ENCODE measurements around the gene LACTBL1.
"Not testable (repeated sequence)": the region's sequence is repeated elsewhere in the genome, so short reads cannot be mapped to it uniquely, and the experiment has no call there.

The LACTBL1 gene

GRCh38 chr1:22952694-22953056 is 20.0 kb downstream of the LACTBL1 start:
- TF ChIP-seq, protein P1, sequence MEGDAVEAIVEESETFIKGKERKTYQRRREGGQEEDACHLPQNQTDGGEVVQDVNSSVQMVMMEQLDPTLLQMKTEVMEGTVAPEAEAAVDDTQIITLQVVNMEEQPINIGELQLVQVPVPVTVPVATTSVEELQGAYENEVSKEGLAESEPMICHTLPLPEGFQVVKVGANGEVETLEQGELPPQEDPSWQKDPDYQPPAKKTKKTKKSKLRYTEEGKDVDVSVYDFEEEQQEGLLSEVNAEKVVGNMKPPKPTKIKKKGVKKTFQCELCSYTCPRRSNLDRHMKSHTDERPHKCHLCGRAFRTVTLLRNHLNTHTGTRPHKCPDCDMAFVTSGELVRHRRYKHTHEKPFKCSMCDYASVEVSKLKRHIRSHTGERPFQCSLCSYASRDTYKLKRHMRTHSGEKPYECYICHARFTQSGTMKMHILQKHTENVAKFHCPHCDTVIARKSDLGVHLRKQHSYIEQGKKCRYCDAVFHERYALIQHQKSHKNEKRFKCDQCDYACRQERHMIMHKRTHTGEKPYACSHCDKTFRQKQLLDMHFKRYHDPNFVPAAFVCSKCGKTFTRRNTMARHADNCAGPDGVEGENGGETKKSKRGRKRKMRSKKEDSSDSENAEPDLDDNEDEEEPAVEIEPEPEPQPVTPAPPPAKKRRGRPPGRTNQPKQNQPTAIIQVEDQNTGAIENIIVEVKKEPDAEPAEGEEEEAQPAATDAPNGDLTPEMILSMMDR (conservative IDR thresholded peaks at IDR 0.05; ENCODE audit: low read depth, low read length), result no peak
- DNase-seq (ENCODE audit: low read depth), result no peak
- H3K4me3 ChIP-seq (ENCODE audit: low read depth, low read length), result no peak overlapping the region

- H3K4me3 ChIP-seq (ENCODE audit: low read depth, low read length), result no peak overlapping the region
- DNase-seq (ENCODE audit: low read depth), result no peak
- TF ChIP-seq, protein P1 (conservative IDR thresholded peaks at IDR 0.05; ENCODE audit: low read depth, low read length), result no peak
Measured at GRCh38 chr1:22951796-22952195, 20.9 kb downstream of the LACTBL1 start.

DNA sequence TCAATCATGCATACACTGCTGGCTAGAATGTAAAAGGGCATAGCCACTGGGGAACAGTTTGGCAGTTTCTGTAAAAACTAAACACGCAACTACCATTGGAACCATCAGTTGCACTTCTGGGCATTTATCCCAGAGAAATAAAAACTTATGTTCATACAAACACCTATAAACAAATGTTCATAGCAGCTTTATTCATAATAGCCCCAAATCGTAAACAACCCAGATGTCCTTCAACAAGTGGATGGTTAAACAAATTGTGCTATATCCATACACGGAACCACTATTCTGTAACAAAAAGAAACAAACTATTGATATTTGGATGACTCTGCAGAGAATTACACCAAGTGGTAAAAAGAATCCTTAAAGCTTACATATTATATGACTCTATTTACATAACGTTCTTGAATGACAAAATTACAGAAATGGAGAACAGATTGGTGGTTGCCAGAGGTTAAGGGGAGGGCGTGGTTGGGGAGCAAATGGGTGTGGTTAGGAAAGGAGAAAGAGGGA is 22.8 kb downstream of the LACTBL1 start:
- TF ChIP-seq, protein P1 (conservative IDR thresholded peaks at IDR 0.05; ENCODE audit: low read depth, low read length), result no peak
- no peak overlapping the region for H3K4me3 ChIP-seq (ENCODE audit: low read depth, low read length)

DNA sequence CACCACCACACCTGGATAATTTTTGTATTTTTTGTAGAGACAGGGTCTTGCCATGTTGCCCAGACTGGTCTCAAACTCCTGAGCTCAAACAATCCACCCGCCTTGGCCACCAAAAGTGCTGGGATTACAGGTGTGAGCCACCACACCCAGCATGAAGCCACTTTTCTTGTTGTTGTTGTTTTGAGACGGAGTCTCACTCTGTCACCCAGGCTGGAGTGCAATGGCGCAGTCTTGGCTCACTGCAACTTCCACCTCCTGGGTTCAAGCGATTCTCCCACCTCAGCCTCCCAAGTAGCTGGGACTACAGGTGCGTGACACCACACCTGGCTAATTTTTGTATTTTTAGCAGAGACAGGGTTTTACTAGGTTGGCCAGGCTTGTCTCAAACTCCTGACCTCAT is 27.5 kb downstream of the LACTBL1 start:
- DNase-seq (ENCODE audit: low read depth); H3K4me3 ChIP-seq (ENCODE audit: low read depth, low read length): not testable (repeated sequence)

More for the DNA sequence above, 22.8 kb downstream of the LACTBL1 start:
- DNase-seq (ENCODE audit: low read depth), result no peak

- no peak overlapping the region for H3K4me3 ChIP-seq (ENCODE audit: low read depth, low read length)
- TF ChIP-seq, protein P1 (conservative IDR thresholded peaks at IDR 0.05; ENCODE audit: low read depth, low read length), result no peak
Measured at GRCh38 chr1:22944346-22945055, 28.2 kb downstream of the LACTBL1 start.

DNA sequence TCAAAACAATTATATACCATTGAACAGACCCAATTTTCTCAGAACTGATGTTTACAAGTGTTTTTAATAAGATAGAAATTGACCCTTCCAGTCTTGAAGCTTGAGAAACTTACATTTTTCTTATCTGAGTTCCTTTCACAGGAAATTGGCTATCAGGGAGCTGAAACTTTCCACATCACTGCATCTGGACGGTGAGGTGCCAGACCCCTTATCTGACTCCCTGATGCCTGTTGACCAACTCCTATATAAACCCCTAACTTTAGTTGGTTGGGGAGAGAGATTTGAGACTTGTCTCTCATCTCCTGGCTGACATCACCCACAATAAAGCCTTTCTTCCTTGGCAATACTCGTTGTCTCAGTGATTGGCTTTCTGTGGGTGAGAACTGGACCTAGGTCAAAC is 31.4 kb downstream of the LACTBL1 start:
- no peak for DNase-seq (ENCODE audit: low read depth)
- no peak overlapping the region for H3K4me3 ChIP-seq (ENCODE audit: low read depth, low read length)
- TF ChIP-seq, protein P1 (conservative IDR thresholded peaks at IDR 0.05; ENCODE audit: low read depth, low read length), result no peak

More at GRCh38 chr1:22944346-22945055, 28.2 kb downstream of the LACTBL1 start:
- no peak for DNase-seq (ENCODE audit: low read depth)

DNA sequence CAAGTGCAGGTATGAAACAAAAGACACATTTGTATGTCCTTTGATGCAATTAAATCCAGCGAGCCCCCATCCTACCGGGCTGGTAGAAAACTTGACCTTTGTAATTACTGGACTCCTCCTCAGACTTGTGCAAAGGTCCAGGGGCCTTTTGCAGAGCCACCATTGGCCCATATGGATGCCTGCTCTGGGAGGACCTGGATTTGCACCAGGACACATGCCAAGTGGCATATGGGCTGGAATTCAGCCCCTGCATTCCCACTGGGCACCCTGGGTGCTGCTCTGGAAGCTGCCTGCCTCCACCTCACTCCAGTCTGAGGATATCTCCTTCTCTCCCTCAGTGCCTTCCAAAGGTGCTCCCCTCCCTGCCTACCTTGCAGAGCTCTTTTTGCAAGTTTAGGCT is 36.0 kb downstream of the LACTBL1 start:
- DNase-seq (ENCODE audit: low read depth), result no peak
- H3K4me3 ChIP-seq (ENCODE audit: low read depth, low read length), result no peak overlapping the region
- TF ChIP-seq, protein P1 (conservative IDR thresholded peaks at IDR 0.05; ENCODE audit: low read depth, low read length), result no peak
